CD4-positive, alpha-beta T cell treated with Interleukin-15 for 4 hours (primary cell): ENCODE data around the gene MISFA.
"Not testable (repeated sequence)": the region's sequence is repeated elsewhere in the genome, so short reads cannot be mapped to it uniquely, and the experiment has no call there.

Source experiments
- DNase-seq: peaks from one replicate; pipeline ENCODE4 v3.0.0-alpha.2; 2020; ENCODE audit warnings: low spot score

The MISFA gene

DNA sequence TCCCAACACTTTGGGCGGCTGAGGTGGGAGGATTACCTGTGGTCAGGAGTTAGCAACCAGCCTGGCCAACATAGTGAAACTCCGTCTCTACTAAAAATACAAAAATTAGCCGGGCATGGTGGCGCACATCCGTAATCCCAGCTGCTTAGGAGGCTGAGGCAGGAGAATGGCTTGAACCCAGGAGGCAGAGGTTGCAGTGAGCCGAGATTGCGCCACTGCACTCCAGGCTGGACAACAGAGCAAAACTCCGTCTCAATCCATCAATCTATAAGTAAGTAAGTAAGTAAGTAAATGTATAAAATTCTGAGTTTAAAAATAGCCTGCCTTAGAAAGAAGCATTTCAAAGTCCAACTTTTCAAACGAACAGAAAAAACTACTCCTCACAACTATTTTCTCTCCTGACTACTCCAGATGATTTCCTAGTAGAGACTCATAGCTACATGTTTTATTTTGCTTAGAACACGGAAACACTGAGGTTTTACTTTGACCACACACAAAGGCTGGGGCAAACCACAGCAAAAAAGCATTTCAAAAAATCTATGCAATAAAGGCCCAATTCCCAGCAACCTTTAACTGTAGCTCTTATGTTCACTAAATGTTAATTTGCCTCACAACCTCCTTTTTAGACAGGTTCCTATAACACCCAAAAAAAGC, 18.2 kb downstream of the MISFA start:
- DNase-seq: peak; percentile 73

DNA sequence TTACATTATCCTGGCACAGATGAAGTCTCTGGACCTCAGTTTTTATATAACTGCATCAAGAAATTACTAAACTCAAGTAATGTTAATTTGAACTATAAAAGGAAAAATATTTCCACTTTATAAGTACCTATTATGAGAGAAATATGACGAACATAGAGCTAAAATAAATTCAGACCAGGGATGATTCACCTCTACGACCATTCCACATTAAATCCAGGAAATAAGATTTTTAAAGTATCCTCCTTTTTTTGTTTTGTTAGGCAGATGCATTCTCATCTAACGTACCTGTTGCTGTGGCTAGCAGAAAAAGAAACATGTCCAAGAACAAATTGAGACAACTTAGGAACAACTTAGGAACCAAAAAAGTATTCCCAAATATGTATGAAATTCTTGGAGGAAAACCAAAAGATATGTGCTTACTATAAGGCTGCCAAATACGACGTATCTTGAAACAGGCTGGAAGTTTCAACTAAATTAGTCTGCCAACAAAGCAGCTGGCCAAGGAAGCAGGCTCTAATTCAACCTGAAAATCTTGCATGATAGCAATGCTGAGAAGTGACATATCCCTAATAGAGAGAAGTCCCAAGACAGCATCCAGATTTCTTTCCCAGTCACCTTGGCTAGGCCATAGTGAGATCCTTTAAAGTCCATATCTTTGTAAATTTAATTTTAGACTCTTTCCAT, 18.9 kb downstream of the MISFA start:
- DNase-seq: no peak

DNA sequence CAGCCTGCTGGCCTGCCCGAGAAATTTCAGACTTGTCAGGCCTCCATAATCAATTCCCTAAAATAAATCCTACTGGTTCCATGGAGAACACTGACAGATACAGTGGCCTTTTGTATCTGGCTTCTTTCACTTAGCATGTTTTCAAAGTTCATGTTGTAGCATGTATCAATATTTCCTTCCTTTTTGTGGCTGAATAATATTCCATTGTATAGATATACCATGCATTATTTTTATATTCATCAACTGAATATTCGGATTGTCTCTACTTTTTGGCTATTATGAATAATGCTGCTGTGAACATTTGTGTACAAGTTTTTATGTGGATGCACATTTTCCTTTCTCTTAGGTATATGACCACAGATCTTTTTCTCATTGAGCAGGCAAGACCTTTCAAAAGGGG, 24.1 kb downstream of the MISFA start:
- no peak for DNase-seq

DNA sequence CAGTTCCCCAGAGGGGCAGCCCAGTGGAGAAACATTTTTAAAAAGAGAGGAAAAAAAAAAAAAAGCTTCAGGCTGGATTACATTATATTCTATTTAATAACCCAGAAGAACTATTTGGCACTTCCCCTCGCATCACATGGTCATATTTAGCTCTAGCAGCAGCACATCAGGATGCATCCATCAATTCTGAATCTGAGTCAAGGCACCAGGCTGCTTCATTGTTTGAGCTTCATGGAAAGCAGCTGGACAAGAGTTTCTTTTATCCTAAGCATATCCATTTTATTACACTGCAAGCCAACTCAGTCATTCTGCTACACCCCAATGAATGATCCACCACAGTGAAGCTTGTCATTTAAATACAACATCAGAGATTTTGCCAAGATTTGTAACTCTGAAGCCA, 24.6 kb downstream of the MISFA start:
- no peak for DNase-seq

DNA sequence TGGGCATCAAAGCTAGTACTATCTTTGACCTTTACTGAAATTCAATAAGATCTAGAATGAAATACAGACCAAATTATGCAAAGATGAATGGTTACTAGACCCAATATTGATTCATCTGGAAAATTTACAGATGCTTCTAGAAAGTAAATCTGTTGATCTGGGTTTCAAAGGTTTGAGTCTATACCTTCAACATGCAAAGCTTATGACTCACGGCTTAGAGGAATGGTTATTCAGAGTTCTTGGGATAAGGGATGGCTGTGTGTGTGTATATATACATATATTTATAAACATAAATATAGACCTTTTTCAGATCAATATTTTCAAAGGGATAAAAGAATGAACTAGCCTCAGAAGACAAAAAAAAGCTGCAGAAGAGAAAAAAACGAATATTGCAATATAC, 33.3 kb downstream of the MISFA start:
- peak; percentile 17 for DNase-seq

DNA sequence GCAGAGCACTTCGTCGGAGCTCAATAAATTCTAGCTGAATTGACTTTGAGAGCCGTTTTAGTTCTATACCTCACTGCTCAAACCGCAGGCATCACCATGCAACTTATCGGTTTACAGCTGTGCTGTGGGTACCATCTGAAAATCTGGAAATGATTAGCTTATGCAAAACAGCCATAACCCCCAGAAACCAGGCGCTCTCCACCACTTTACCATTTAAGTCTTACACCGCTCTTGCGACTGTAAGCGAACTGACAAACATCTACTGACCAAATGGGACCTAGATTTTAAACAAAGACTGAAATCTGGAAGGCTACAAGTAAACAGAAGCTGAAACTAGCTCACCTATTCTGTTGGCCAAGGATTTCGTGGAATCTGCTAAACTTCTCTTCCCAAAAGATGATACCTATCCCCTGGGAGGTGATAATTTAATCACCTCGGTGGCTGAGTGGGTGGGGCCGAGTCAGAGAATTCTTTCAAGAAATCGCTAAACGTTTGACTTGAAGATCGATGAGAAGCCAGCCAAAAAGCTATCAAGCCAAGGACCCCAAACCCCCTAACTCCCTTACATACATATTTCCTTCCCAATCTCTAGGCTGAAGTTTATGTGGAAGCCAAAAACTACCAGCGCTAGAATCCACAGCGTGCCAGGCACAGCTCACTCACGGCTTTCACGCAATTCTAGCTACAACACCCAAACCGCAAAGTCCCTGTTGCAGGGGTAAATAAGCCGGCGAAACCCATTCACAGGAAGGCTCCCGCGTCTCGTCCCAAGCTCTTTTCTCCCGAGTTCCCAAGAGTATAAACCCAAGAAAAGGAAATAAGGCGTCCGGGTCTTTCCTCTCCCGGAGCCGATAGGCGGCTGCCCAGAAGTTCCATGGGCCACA, 33.9 kb downstream of the MISFA start:
- peak; percentile 10 for DNase-seq

DNA sequence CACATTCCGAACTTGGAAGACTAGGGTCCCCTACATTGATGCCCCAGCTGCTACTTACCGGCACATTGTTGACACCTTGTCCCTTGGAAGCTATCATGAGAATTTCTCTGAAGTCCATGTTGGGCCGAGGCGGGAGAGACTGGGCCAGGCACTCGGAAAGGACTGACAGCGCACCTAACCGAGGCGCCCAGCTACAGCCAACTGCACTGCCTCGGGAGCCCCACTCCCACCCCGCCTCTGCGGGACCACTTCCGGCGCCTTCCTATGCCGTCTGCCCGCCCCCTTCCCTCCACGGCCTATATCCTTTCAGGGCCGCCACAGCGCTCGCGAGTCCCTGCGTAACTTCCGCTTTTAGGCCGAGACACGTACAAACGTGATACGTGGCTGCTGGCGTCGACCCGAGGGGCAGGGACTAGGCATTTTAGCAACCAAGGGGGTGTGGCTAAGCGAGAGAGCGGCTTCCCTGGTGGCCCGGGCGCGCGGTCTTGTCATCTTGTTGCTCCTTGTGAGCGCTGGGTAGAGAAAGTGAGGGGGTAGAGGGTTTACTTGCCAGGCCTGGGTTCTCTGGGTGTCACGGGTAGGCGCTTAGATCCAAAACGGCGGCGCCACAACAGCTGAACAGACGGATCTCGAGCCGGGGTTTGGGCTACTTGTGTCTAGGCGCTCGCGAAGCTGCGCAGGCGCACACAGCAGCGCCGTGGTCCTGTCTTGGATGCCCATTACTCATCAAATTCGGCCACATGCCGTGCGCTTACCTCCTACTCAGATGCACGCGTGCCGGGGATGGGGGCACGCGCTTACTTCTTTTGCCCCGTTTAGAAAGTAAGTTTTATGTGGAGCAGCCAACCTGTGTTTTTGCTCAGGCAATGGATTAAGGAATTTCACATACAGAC, 34.8 kb downstream of the MISFA start, which contains the start of gene SPTY2D1:
Gene SPTY2D1 (minus strand): TSS at position 203 of the 893 bp plus-strand sequence. CDS start 85 bp downstream, at position 118.
- peak; percentile 97 for DNase-seq

DNA sequence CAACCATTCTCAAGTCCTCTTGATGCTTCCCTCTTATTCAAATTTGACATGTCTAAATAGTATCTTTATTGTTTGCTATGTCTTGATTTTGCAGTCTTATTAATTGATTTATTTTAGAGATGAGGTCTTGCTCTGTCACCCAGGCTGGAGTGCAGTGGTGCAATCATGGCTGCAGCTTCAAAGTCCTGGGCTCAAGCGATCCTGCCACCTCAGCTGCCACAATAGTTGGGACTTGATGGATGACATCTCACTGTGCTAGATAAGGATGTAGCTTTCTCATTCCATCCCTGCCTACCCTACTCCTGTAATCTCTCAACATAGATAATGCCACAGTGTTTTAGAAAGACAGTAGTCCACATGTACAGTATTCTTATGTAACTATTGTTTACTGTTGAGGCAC, 42.1 kb downstream of the MISFA start:
- DNase-seq: no peak

DNA sequence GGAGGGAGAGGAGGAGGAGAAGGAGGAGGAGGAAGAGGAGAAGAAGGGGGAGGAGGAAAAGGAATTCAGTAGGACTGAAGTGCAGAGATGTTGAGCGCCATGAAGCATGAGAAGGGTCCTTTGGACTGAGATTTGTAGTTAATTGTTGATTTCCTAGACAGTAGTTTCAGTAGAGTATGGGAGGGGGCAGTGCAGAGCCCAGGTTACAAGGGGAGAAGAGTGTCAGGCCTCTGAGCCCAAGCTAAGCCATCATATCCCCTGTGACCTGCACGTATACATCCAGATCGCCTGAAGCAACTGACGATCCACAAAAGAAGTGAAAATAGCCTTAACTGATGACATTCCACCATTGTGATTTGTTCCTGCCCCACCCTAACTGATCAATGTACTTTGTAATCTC, 43.4 kb downstream of the MISFA start:
- not testable (repeated sequence) for DNase-seq

DNA sequence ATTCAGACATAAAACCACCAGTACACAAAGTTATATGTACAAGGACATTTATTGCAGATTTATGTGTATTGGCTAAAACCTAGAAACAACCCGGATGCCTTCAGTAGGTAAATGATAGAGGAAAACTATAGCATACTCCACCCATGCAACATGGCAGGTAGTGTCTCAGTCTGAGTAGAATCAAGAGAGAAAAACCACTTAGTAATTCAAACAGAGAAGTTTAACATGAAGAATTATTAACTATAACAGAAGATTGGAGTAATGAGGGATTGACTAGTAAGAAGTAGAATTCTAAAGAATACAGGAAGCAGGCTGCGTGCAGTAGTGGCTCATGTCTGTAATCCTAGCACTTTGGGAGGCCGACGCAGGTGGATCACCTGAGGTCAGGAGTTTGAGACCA, 50.8 kb downstream of the MISFA start:
- no peak for DNase-seq

DNA sequence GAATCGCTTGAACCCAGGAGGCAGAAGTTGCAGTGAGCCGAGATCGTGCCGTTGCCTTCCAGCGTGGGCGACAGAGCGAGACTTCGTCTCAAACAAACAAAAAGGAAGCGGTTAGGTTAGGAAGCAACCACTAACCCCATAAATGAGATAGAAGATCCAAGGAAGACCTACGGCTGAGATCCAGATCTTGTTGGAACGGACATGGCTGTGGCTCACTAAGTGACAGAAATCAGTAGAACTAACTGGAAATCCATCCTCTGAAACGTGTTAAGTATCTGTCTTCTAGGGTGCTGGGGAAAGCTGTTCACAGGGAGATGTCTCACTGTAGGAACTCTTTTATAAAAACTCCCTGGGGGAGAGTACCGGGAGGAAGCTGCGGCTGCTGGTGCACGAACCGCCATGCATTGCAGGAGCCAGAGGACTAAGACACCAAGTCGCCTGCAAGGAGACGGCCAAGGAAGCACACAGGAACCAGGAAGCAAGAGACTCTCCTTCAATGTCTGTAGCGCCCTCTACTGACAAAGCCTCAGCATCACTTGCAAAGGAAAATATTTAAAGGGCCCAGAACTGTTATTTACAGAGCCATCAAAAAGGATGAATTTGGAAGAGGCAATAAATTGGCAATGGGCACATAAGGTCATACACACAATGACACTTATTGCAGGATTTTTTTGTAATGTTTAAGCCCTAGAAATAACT, 51.4 kb downstream of the MISFA start:
- DNase-seq: peak; percentile 61
